Stomach (tissue), 9 donors: ENCODE measurements around the gene SERTAD2. TPM values are rescaled to one million over a fixed set of nuclear protein-coding genes. Genes with fewer than 3 reads are reported as not detected.

Experiments used
- DNase-seq, 2 donors: peaks; one replicate each; pipeline versions ENCODE4 v3.0.0 to v3.0.0-alpha.2; 2013 to 2019
- H3K27ac ChIP-seq, 5 donors: fragments of 200-600 bp in 4 of 5; sonication (generic) in 4 of 5; one replicate each; pipeline ENCODE4 v1.5.1; 2013 to 2019; ENCODE audit warnings: mild to moderate bottlenecking in 1 of 5, moderate library complexity in 1 of 5
- H3K27me3 ChIP-seq, 3 donors: fragments of 200-600 bp; sonication (generic); one replicate each; pipeline ENCODE4 v1.5.1; 2017 to 2019; ENCODE audit warnings: mixed run types in 1 of 3
- H3K36me3 ChIP-seq, 4 donors: fragments of 200-600 bp; sonication (generic); 1 replicate in 3 of 4; 2 replicates in 1 of 4; pipeline ENCODE4 v1.5.1; 2016 to 2019
- H3K4me1 ChIP-seq, 4 donors: fragments of 200-600 bp; sonication (generic); one replicate each; pipeline ENCODE4 v1.5.1; 2016 to 2019
- H3K4me3 ChIP-seq, 4 donors: fragments of 200-600 bp; sonication (generic) in 3 of 4; one replicate each; pipeline ENCODE4 v1.5.1; 2016 to 2019; ENCODE audit warnings: mild to moderate bottlenecking in 1 of 4
- H3K9me3 ChIP-seq, 4 donors: fragments of 200-600 bp; sonication (generic); one replicate each; pipeline ENCODE4 v1.5.1; 2016 to 2019
- CTCF ChIP-seq, 7 experiments: fragments of 450-650 bp in 4 of 7; fragments of 200-600 bp in 3 of 7; sonication (generic) in 3 of 7; IDR thresholded peaks; one replicate each; pipeline ENCODE4 v1.5.1; 2016 to 2019; ENCODE audit warnings: antibody characterized with exemption in 7 of 7, control low read depth in 2 of 7, mild to moderate bottlenecking in 1 of 7
- EP300 ChIP-seq: sonication (generic); formaldehyde crosslinking; IDR thresholded peaks from one replicate; pipeline ENCODE4 v1.6.1; 2017; ENCODE audit warnings: antibody characterized with exemption
- POLR2A ChIP-seq, 4 donors: fragments of 450-650 bp; IDR thresholded peaks; one replicate each; pipeline ENCODE4 v1.6.1; 2016; ENCODE audit warnings: antibody characterized with exemption in 4 of 4, control low read depth in 2 of 4, mild to moderate bottlenecking in 1 of 4, moderate library complexity in 1 of 4
- POLR2AphosphoS5 ChIP-seq, 3 donors: sonication (generic); formaldehyde crosslinking; IDR thresholded peaks; one replicate each; pipeline ENCODE4 v1.6.1; 2016; ENCODE audit warnings: antibody characterized with exemption in 3 of 3
- WGBS, 5 donors: extraction: QIAGEN DNeasy Blood & Tissue Kit in 3 of 5; methylation state at CpG; one replicate each; pipeline versions ENCODE4 v1.1.5 to v1.1.7; 2013 to 2018; 5-methylcytosine and 5-hydroxymethylcytosine counted together
- intact Hi-C: fragments of 100-400 bp; cut with DNase I; formaldehyde crosslinking; loops from one replicate; pipeline ENCODE4 v1.15.1; 2023; ENCODE audit warnings: low total_unique reads
- polyA plus RNA-seq, 3 donors: library from polyadenylated mRNA; stranded (reverse); fragments of 200-250 nt; gene quantifications; one replicate each; pipeline ENCODE4 v1.2.3, GENCODE V29; 2013
- total RNA-seq, 5 donors: library from RNA; depleted of rRNA; stranded (reverse); fragments of >200 nt; gene quantifications; one replicate each; pipeline versions ENCODE4 v1.1.0 to v1.2.3, GENCODE V29; 2014 to 2016
- donor health status: healthy with polysubstance abuse.
- donor health status: Bipolar disorder and iron deficiency.
- donor health status: healthy.

The SERTAD2 gene
- total and polyA plus RNA-seq, 8 donors: 2.0 to 11.9 (median 6.4) TPM

- 0 to 1% (median 0%) methylated on average over 31 to 70 of the region's 70 CpGs for WGBS, 5 donors
- Histone ChIP-seq H3K36me3 (no peaks in the 10 kb centered on the region), H3K27ac (peak overlapping the region; percentile 95 to 100 (median 99)), H3K9me3 (no peaks in the 10 kb centered on the region), H3K4me3 (peak overlapping the region; percentile 73 to 89 (median 84)), H3K27me3 (no peaks in the 10 kb centered on the region), H3K4me1 (peaks cover 27 to 49% (median 39%) of the 10 kb centered on the region in 4 donors)
- DNase-seq: peak; percentile 82 to 93
- intact Hi-C loops: loop anchor here (5.0 kb wide), 1 partner anchor 208 kb away; no protein-coding TSS in a partner anchor
- TF ChIP-seq EP300 (no peak), POLR2AphosphoS5 (IDR thresholded peaks at IDR 0.05) (peak; percentile 32 to 73 (median 70)), CTCF (IDR thresholded peaks at IDR 0.05) (no peak), POLR2A (IDR thresholded peaks at IDR 0.05) (peak in 1 of 4 donors; percentile 69)
Observed at GRCh38 chr2:64654063-64654811, 524 bp upstream of the SERTAD2 start.

GRCh38 chr2:64652231-64653108 lies 1.2 kb downstream of the SERTAD2 start:
- Histone ChIP-seq H3K4me1 (peaks cover 36 to 65% (median 50%) of the 10 kb centered on the region in 4 donors), H3K27me3 (no peaks in the 10 kb centered on the region), H3K9me3 (no peaks in the 10 kb centered on the region), H3K4me3 (peak overlapping the region; percentile 73 to 89 (median 84)), H3K27ac (peak overlapping the region; percentile 95 to 100 (median 100)), H3K36me3 (no peaks in the 10 kb centered on the region)
- TF ChIP-seq POLR2AphosphoS5 (IDR thresholded peaks at IDR 0.05): no peak
- TF ChIP-seq EP300: no peak
- no peak for TF ChIP-seq CTCF (IDR thresholded peaks at IDR 0.05)
- DNase-seq: peak in 1 of 2 donors; percentile 83
- intact Hi-C loops: loop anchor here (5.0 kb wide), 1 partner anchor 210 kb away; no protein-coding TSS in a partner anchor
- 2 to 4% (median 2%) methylated on average over 19 of the region's 19 CpGs for WGBS, 5 donors

GRCh38 chr2:64651590-64651989 lies 2.1 kb downstream of the SERTAD2 start:
- TF ChIP-seq EP300: no peak
- TF ChIP-seq CTCF (IDR thresholded peaks at IDR 0.05): no peak
- TF ChIP-seq POLR2AphosphoS5 (IDR thresholded peaks at IDR 0.05): no peak
- no peak for TF ChIP-seq POLR2A (IDR thresholded peaks at IDR 0.05)
- 56 to 70% (median 66%) methylated on average over 4 of the region's 4 CpGs for WGBS, 5 donors
- Histone ChIP-seq H3K36me3 (no peaks in the 10 kb centered on the region), H3K9me3 (no peaks in the 10 kb centered on the region), H3K4me1 (peaks cover 36 to 72% (median 54%) of the 10 kb centered on the region in 4 donors), H3K27ac (peak overlapping the region in 3 of 5 donors; percentile 95 to 100 (median 99)), H3K4me3 (no peak overlapping the region), H3K27me3 (no peaks in the 10 kb centered on the region)
- intact Hi-C loops: loop anchor here (5.0 kb wide), 1 partner anchor 211 kb away; no protein-coding TSS in a partner anchor
- DNase-seq: no peak

GRCh38 chr2:64650722-64651338 lies 2.9 kb downstream of the SERTAD2 start:
- Histone ChIP-seq H3K4me1 (peaks cover 37 to 76% (median 57%) of the 10 kb centered on the region in 4 donors), H3K9me3 (no peaks in the 10 kb centered on the region), H3K4me3 (no peak overlapping the region), H3K36me3 (no peaks in the 10 kb centered on the region), H3K27me3 (no peaks in the 10 kb centered on the region), H3K27ac (peak overlapping the region in 4 of 5 donors; percentile 68 to 99 (median 76))
- WGBS, 5 donors: 42 to 79% (median 47%) methylated on average over 5 of the region's 5 CpGs
- intact Hi-C loops: loop anchor here (5.0 kb wide), 1 partner anchor 211 kb away; no protein-coding TSS in a partner anchor
- TF ChIP-seq POLR2AphosphoS5 (IDR thresholded peaks at IDR 0.05) (peak in 2 of 3 donors; percentile 35 to 43), POLR2A (IDR thresholded peaks at IDR 0.05) (no peak)
- DNase-seq: peak; percentile 67 to 78
